H1 (cell line): ENCODE measurements around the gene DMGDH. TPM values are rescaled to one million over a fixed set of nuclear protein-coding genes. Genes with fewer than 3 reads are reported as not detected.

ENCODE experiments used
- CTCF ChIA-PET: fragments of 300-600 bp; sonication (Branson Sonifier 250); formaldehyde crosslinking; loops from one replicate; lab custom pipeline; 2021; ENCODE audit not compliant: partially characterized antibody; lab: Charles Lee
- POLR2A ChIA-PET: fragments of 300-600 bp; sonication (Branson Sonifier 250); formaldehyde crosslinking; loops from one replicate; lab custom pipeline; 2021; ENCODE audit warnings: inconsistent platforms; ENCODE audit not compliant: partially characterized antibody; lab: Charles Lee
- DNase-seq, 2 experiments: peaks; one replicate each; pipeline versions ENCODE4 v3.0.0 to v3.0.0-alpha.2; 2010 to 2022; ENCODE audit warnings: low spot score in 2 of 2, low read depth in 1 of 2, mixed read lengths in 1 of 2
- FAIRE-seq: peaks from 2 replicates; lab custom pipeline; 2011; peaks lifted over from hg19 to GRCh38; lab: Jason Lieb, UNC
- H2AFZ ChIP-seq: 2 replicates; pipeline ENCODE4 v1.8.1; 2012; ENCODE audit warnings: low read length, inconsistent platforms
- H2AK5ac ChIP-seq: 2 replicates; pipeline ENCODE4 v1.6.1; 2013; ENCODE audit warnings: low read depth, low read length
- H2BK120ac ChIP-seq: replicated peaks from 2 replicates; pipeline ENCODE3; 2013; ENCODE audit warnings: low read depth, low read length, inconsistent platforms
- H2BK12ac ChIP-seq: 2 replicates; pipeline ENCODE4 v1.6.1; 2013; ENCODE audit warnings: low read depth, low read length
- H2BK15ac ChIP-seq: 2 replicates; pipeline ENCODE4 v1.6.1; 2013; ENCODE audit warnings: low read length
- H2BK20ac ChIP-seq: 2 replicates; pipeline ENCODE4 v1.6.1; 2013; ENCODE audit warnings: low read length
- H2BK5ac ChIP-seq: 2 replicates; pipeline ENCODE4 v1.6.1; 2013; ENCODE audit warnings: low read depth, low read length
- H3K14ac ChIP-seq: 2 replicates; pipeline ENCODE4 v1.6.1; 2013; ENCODE audit warnings: inconsistent platforms; ENCODE audit not compliant: insufficient read length
- H3K18ac ChIP-seq: 2 replicates; pipeline ENCODE4 v1.6.1; 2013; ENCODE audit warnings: low read length; ENCODE audit errors: extremely low read depth
- H3K23ac ChIP-seq: 2 replicates; pipeline ENCODE4 v1.6.1; 2013; ENCODE audit warnings: inconsistent platforms; ENCODE audit not compliant: insufficient read length
- H3K23me2 ChIP-seq: 2 replicates; pipeline ENCODE4 v1.6.1; 2013; ENCODE audit warnings: low read depth, low read length
- H3K27ac ChIP-seq: 2 replicates; pipeline ENCODE4 v1.6.1; 2011; ENCODE audit warnings: low read depth, low read length, inconsistent platforms
- H3K27me3 ChIP-seq, 4 experiments: replicated peaks in 1 of 4; 1 replicate in 1 of 4; 2 replicates in 3 of 4; pipeline versions ENCODE4 v1.6.1 to v1.8.1; 2011 to 2013; ENCODE audit warnings: low read length in 3 of 4, mild to moderate bottlenecking in 3 of 4, inconsistent platforms in 2 of 4, mixed read lengths in 2 of 4, moderate library complexity in 1 of 4; ENCODE audit not compliant: control insufficient read depth in 3 of 4, insufficient read depth in 3 of 4; ENCODE audit errors: extremely low read depth in 1 of 4
- H3K36me3 ChIP-seq, 4 experiments: 2 replicates each; pipeline versions ENCODE4 v1.6.1 to v1.8.1; 2011 to 2013; ENCODE audit warnings: mild to moderate bottlenecking in 4 of 4, low read length in 3 of 4, moderate library complexity in 2 of 4, control low read depth in 1 of 4, inconsistent platforms in 1 of 4; ENCODE audit not compliant: insufficient read depth in 4 of 4, control insufficient read depth in 2 of 4
- H3K4ac ChIP-seq: replicated peaks from 2 replicates; pipeline ENCODE3; 2013; ENCODE audit warnings: low read length, low read depth, mixed read lengths, inconsistent platforms; ENCODE audit not compliant: insufficient read length
- H3K4me1 ChIP-seq, 4 experiments: replicated peaks in 1 of 4; 1 replicate in 1 of 4; 2 replicates in 3 of 4; pipeline versions ENCODE4 v1.6.1 to v1.8.1; 2011 to 2013; ENCODE audit warnings: low read length in 3 of 4, inconsistent platforms in 2 of 4, mixed read lengths in 1 of 4; ENCODE audit not compliant: insufficient read depth in 4 of 4, control insufficient read depth in 3 of 4
- H3K4me2 ChIP-seq, 2 experiments: 2 replicates each; pipeline versions ENCODE4 v1.6.1 to v1.8.1; 2011 to 2013; ENCODE audit warnings: low read depth in 2 of 2, low read length in 2 of 2, control low read depth in 1 of 2, inconsistent platforms in 1 of 2, mild to moderate bottlenecking in 1 of 2; ENCODE audit not compliant: insufficient read depth in 1 of 2
- H3K4me3 ChIP-seq, 4 experiments: fragments of 200-600, 300-600 bp in 1 of 4; sonication (generic), shearing (Covaris generic), sonication (Bioruptor Twin) in 1 of 4; 2 replicates each; pipeline versions ENCODE4 v1.5.1 to v1.8.1; 2011 to 2016; ENCODE audit warnings: low read length in 4 of 4, low read depth in 3 of 4, control low read depth in 2 of 4, inconsistent platforms in 2 of 4, mild to moderate bottlenecking in 2 of 4, mixed read lengths in 1 of 4, moderate library complexity in 1 of 4; ENCODE audit not compliant: insufficient read depth in 2 of 4; ENCODE audit errors: extremely low read depth in 1 of 4
- H3K56ac ChIP-seq: replicated peaks from 2 replicates; pipeline ENCODE3; 2013; ENCODE audit warnings: low read depth, mild to moderate bottlenecking, mixed read lengths, low read length, inconsistent platforms; ENCODE audit not compliant: insufficient read length
- H3K79me1 ChIP-seq: 2 replicates; pipeline ENCODE4 v1.6.1; 2013; ENCODE audit warnings: low read depth, low read length, control low read depth
- H3K79me2 ChIP-seq, 2 experiments: 2 replicates each; pipeline versions ENCODE4 v1.6.1 to v1.8.1; 2012 to 2013; ENCODE audit warnings: low read length in 2 of 2, mild to moderate bottlenecking in 2 of 2, inconsistent platforms in 1 of 2; ENCODE audit not compliant: insufficient read depth in 2 of 2, control insufficient read depth in 1 of 2
- H3K9ac ChIP-seq, 4 experiments: replicated peaks in 1 of 4; 1 replicate in 1 of 4; 2 replicates in 3 of 4; pipeline versions ENCODE4 v1.6.1 to v1.8.1; 2011 to 2013; ENCODE audit warnings: low read depth in 3 of 4, low read length in 3 of 4, control low read depth in 2 of 4, mild to moderate bottlenecking in 2 of 4, moderate library complexity in 2 of 4, inconsistent platforms in 1 of 4; ENCODE audit errors: extremely low read depth in 1 of 4
- H3K9me3 ChIP-seq, 2 experiments: 2 replicates each; pipeline versions ENCODE4 v1.6.1 to v1.8.1; 2012 to 2013; ENCODE audit warnings: mild to moderate bottlenecking in 2 of 2, moderate library complexity in 2 of 2, control low read depth in 1 of 2, inconsistent platforms in 1 of 2, low read depth in 1 of 2, low read length in 1 of 2, mixed read lengths in 1 of 2; ENCODE audit not compliant: insufficient read depth in 2 of 2
- H4K20me1 ChIP-seq, 2 experiments: replicated peaks in 1 of 2; 2 replicates each; pipeline versions ENCODE3 to v1.8.1; 2011 to 2013; ENCODE audit warnings: inconsistent platforms in 2 of 2, low read length in 2 of 2, mild to moderate bottlenecking in 1 of 2; ENCODE audit not compliant: insufficient read depth in 2 of 2, control insufficient read depth in 1 of 2
- H4K5ac ChIP-seq: 2 replicates; pipeline ENCODE4 v1.6.1; 2013; ENCODE audit warnings: low read length, low read depth, mixed read lengths, inconsistent platforms; ENCODE audit not compliant: insufficient read length
- H4K8ac ChIP-seq: 2 replicates; pipeline ENCODE4 v1.8.0; 2013; ENCODE audit warnings: mild to moderate bottlenecking, moderate library complexity, low read length, inconsistent platforms; ENCODE audit not compliant: insufficient read depth; ENCODE audit errors: extremely low read depth
- H4K91ac ChIP-seq: replicated peaks from 2 replicates; pipeline ENCODE3; 2013; ENCODE audit warnings: low read length, mixed read lengths, inconsistent platforms; ENCODE audit not compliant: insufficient read length
- ASH2L ChIP-seq: fragments of 200-600, 300-600 bp; sonication (generic); IDR thresholded peaks from one replicate; pipeline ENCODE4 v1.7.1; 2017; ENCODE audit warnings: low read length
- BRCA1 ChIP-seq: IDR thresholded peaks from 2 replicates; pipeline ENCODE4 v1.6.1; 2012; ENCODE audit warnings: low read depth, low read length, improper control_type of control experiment
- CBX5 ChIP-seq: fragments of 300-800, 300-1000 bp; sonication (generic); IDR thresholded peaks from 2 replicates; pipeline ENCODE4 v1.7.1; 2016; ENCODE audit warnings: antibody characterized with exemption, low read length, low read depth
- CEBPB ChIP-seq: IDR thresholded peaks from 2 replicates; pipeline ENCODE4 v1.6.1; 2012; ENCODE audit warnings: low read depth, low read length
- CHD1 ChIP-seq: IDR thresholded peaks from 2 replicates; pipeline ENCODE4 v1.6.1; 2012; ENCODE audit warnings: low read depth, low read length, improper control_type of control experiment
- CREB1 ChIP-seq: IDR thresholded peaks from 2 replicates; pipeline ENCODE4 v1.6.1; 2012; ENCODE audit warnings: inconsistent platforms
- EGR1 ChIP-seq: IDR thresholded peaks from 2 replicates; pipeline ENCODE4 v1.6.1; 2011; ENCODE audit warnings: low read depth, low read length, borderline replicate concordance
- JUN ChIP-seq: IDR thresholded peaks from 2 replicates; pipeline ENCODE4 v1.6.1; 2011; ENCODE audit warnings: low read depth, mild to moderate bottlenecking, improper control_type of control experiment, low read length
- KDM5A ChIP-seq: fragments of 200-600 bp; IDR thresholded peaks from 2 replicates; pipeline ENCODE4 v1.7.1; 2012; ENCODE audit warnings: mild to moderate bottlenecking, low read length, inconsistent platforms, mixed read lengths
- MAFK ChIP-seq: IDR thresholded peaks from 2 replicates; pipeline ENCODE4 v1.6.1; 2012; ENCODE audit warnings: low read depth, mild to moderate bottlenecking, improper control_type of control experiment, low read length
- MAX ChIP-seq: IDR thresholded peaks from 2 replicates; pipeline ENCODE4 v1.6.1; 2012; ENCODE audit warnings: inconsistent platforms
- SIN3A ChIP-seq, 2 experiments: IDR thresholded peaks in 1 of 2; conservative IDR thresholded peaks in 1 of 2; 2 replicates each; pipeline ENCODE4 v1.6.1; 2011 to 2012; ENCODE audit warnings: low read length in 2 of 2, improper control_type of control experiment in 1 of 2, low read depth in 1 of 2, mild to moderate bottlenecking in 1 of 2
- WGBS, 2 experiments: shearing (Covaris generic) in 1 of 2; methylation state at CpG; one replicate each; pipeline versions ENCODE4 v1.1.6 to v1.1.7; 2013 to 2015; ENCODE audit warnings: low lambda C conversion rate in 2 of 2, mixed read lengths in 2 of 2, inconsistent platforms in 1 of 2, low coverage in 1 of 2, missing lambda C conversion rate in 1 of 2; ENCODE audit not compliant: insufficient replicate concordance in 2 of 2, insufficient coverage in 1 of 2, insufficient read length in 1 of 2; ENCODE audit errors: extremely low coverage in 1 of 2, missing lambda C conversion rate in 1 of 2; 5-methylcytosine and 5-hydroxymethylcytosine counted together
- polyA plus RNA-seq, 7 experiments: library from polyadenylated mRNA; depleted of rRNA in 3 of 7; stranded (reverse) in 5 of 7; unstranded in 2 of 7; fragments of >200 nt in 5 of 7; fragments of 200-250 nt in 2 of 7; gene quantifications; 1 replicate in 5 of 7; 2 replicates in 1 of 7; 4 replicates in 1 of 7; pipeline versions ENCODE4 v1.2.1 to v1.2.3, GENCODE V29; 2011 to 2013; ENCODE audit warnings: missing spikeins in 2 of 7, mixed read lengths in 2 of 7
- total RNA-seq: library from RNA; stranded (reverse); fragmentation: NEBNext Ultra II Directional; extraction: Animal tissue kit (Norgen Biotek cat#: 25700); gene quantifications from 2 replicates; pipeline ENCODE4 v1.2.1, GENCODE V29; 2021

The DMGDH gene
- total and polyA plus RNA-seq, 2 of the 8 experiments (the other 6 are each of a cell fraction or from before 2014, with no cell fraction given), result 0.15 TPM; not detected in 1

- Histone ChIP-seq H3K4me1 (peaks cover 4 to 14% (median 9%) of the 10 kb centered on the region in 4 experiments; a peak in 6 of 7 replicates), H3K79me2 (0 out of 4 replicates have a peak, but pooled peaks cover 0 to 6% of the 10 kb centered on the region in 2 experiments), H2BK20ac (no peak overlapping the region), H3K79me1 (no peaks in the 10 kb centered on the region), H4K5ac (no peak overlapping the region), H3K9ac (no peak overlapping the region), H4K91ac (no peak overlapping the region), H3K23ac (no peak overlapping the region), H3K4ac (no peak overlapping the region), H3K4me3 (peak overlapping the region; percentile 51 to 87 (median 68); a peak in 7 of 8 replicates), H3K9me3 (no peaks in the 10 kb centered on the region), H2BK5ac (no peak overlapping the region), H2AK5ac (no peak overlapping the region), H3K27me3 (no peaks in the 10 kb centered on the region), H4K20me1 (no peaks in the 10 kb centered on the region), H2BK120ac (no peak overlapping the region), H2BK12ac (no peak overlapping the region), H2AFZ (no peak overlapping the region), H3K36me3 (no peaks in the 10 kb centered on the region), H4K8ac (no peak overlapping the region), H3K23me2 (peaks cover 10% of the 10 kb centered on the region; the same call in 1 of the 2 replicates), H3K4me2 (peak overlapping the region; percentile 61 to 78), H2BK15ac (no peak overlapping the region), H3K56ac (no peak overlapping the region), H3K14ac (no peak overlapping the region), H3K18ac (no peak overlapping the region), H3K27ac (no peak overlapping the region)
- DNase-seq, result no peak
- POLR2A ChIA-PET, result interaction anchor here (0.7 to 3.1 kb wide), 6 partner anchors 8 to 1174 kb away, joined by 3 to 17 read pairs (median 4); no protein-coding TSS in a partner anchor
- WGBS, 2 experiments, result 54% methylated on average over 11 of the region's 11 CpGs; no CpG with 5 or more reads in 1 of the 2 experiments
- CTCF ChIA-PET, result interaction anchor here (0.7 to 1.5 kb wide), 4 partner anchors 65 to 271 kb away, joined by 3 to 9 read pairs (median 4); no protein-coding TSS in a partner anchor
- FAIRE-seq, result no peak
- no peak for TF ChIP-seq BRCA1
- no peak for TF ChIP-seq SIN3A (conservative IDR thresholded peaks at IDR 0.05 in 1 of 2, IDR thresholded peaks at IDR 0.05 in 1 of 2; ENCODE audit: low read depth in 1 of 2, low read length in 2 of 2)
- no peak for TF ChIP-seq MAFK
- TF ChIP-seq KDM5A, result no peak
- TF ChIP-seq ASH2L, result no peak
- no peak for TF ChIP-seq CHD1
- TF ChIP-seq JUN, result no peak
- TF ChIP-seq EGR1, result no peak
- TF ChIP-seq CREB1, result no peak
- TF ChIP-seq CEBPB, result no peak
- TF ChIP-seq CBX5, result no peak
- no peak for TF ChIP-seq MAX
Observed at GRCh38 chr5:78985725-78986223, 83.7 kb downstream of the DMGDH start.
